HG03066 (cell line): ENCODE data around the gene ZFYVE28.
"Not testable (repeated sequence)": the region's sequence is repeated elsewhere in the genome, so short reads cannot be mapped to it uniquely, and the experiment has no call there.

Source experiments
- ATAC-seq: cut with Tn5 transposase; IDR thresholded peaks from one replicate; pipeline ENCODE4 v1.9.1; 2021; ENCODE audit warnings: low read depth; ENCODE audit not compliant: unreplicated experiment

The ZFYVE28 gene

DNA sequence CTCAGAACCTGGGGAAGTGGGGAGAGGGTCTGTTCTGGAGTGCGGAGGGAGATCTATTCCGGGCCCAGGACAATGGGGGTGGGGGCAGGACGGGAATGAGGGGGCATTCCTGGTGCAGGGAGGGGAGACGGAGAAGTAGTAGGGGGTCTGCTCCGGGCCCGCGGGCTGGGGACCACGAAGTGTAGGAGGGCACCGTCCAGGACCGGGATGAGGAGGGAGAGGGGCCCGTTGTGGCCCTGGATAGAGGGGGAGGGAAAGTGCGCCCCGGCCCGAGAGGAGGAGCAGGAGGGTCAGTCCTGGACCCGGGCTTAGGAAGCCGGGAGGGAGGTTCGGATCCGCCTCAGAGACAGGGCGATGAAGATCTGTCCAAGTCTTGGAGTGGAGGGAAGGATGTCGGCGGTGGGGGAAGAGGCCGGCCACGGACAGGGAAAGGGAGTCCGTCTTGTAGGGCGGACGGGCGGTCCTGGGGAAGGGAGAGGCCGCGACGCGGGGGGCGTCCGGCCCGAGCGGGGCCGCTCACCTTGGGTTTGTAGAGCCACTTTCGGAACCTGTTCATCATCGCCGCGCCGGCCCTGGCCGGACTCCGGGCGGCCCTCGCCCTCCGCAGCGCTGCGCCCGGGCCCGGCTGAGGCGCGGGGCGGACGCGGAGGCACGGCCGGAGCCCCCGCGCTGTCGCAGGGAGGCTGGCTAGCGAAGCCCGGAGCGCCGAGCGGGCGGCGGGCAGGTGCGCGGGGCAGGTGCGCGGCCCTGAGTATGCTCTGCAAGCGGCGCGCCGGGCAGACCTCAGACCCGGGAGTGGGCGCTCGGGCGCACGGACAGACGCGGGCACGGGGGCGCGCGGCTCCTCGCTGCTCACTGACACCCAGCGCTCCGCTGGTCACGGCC lies at the start of gene ZFYVE28:
TSS of gene ZFYVE28 (minus strand) at position 881 of the 885 bp plus-strand sequence. CDS start at position 559, 322 bp downstream.
- ATAC-seq = peak; percentile 27

DNA sequence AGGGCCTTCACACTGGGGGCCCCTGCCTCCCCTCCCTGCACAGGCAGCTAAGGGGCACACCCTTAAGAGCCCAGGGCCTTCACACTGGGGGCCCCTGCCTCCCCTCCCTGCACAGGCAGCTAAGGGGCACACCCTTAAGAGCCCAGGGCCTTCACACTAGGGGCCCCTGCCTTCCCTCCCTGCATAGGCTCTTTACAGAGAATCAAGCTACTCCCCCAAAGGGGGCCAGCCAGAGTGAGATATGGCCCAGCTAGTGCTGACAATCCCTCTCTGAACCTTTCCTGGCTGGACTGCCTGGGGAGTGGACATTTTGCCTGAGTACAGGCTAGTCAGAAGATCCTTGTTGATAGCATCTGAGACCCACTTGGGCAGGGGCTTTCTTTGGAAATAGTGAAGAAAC lies 47.1 kb upstream of the ZFYVE28 start:
- not testable (repeated sequence) for ATAC-seq

- no peak for ATAC-seq
Observed at GRCh38 chr4:2465032-2465431, 46.6 kb upstream of the ZFYVE28 start.

- peak; percentile 4 for ATAC-seq
Observed at GRCh38 chr4:2462992-2463762, 44.7 kb upstream of the ZFYVE28 start.

GRCh38 chr4:2462218-2462991 lies 44.0 kb upstream of the ZFYVE28 start:
- peak; percentile 86 for ATAC-seq

GRCh38 chr4:2461246-2461960 lies 43.0 kb upstream of the ZFYVE28 start:
- ATAC-seq = no peak

GRCh38 chr4:2459589-2460349 lies 41.3 kb upstream of the ZFYVE28 start:
- no peak for ATAC-seq

- ATAC-seq = no peak
Observed at GRCh38 chr4:2458546-2459491, 40.4 kb upstream of the ZFYVE28 start.

GRCh38 chr4:2457481-2458295 lies 39.2 kb upstream of the ZFYVE28 start:
- no peak for ATAC-seq

DNA sequence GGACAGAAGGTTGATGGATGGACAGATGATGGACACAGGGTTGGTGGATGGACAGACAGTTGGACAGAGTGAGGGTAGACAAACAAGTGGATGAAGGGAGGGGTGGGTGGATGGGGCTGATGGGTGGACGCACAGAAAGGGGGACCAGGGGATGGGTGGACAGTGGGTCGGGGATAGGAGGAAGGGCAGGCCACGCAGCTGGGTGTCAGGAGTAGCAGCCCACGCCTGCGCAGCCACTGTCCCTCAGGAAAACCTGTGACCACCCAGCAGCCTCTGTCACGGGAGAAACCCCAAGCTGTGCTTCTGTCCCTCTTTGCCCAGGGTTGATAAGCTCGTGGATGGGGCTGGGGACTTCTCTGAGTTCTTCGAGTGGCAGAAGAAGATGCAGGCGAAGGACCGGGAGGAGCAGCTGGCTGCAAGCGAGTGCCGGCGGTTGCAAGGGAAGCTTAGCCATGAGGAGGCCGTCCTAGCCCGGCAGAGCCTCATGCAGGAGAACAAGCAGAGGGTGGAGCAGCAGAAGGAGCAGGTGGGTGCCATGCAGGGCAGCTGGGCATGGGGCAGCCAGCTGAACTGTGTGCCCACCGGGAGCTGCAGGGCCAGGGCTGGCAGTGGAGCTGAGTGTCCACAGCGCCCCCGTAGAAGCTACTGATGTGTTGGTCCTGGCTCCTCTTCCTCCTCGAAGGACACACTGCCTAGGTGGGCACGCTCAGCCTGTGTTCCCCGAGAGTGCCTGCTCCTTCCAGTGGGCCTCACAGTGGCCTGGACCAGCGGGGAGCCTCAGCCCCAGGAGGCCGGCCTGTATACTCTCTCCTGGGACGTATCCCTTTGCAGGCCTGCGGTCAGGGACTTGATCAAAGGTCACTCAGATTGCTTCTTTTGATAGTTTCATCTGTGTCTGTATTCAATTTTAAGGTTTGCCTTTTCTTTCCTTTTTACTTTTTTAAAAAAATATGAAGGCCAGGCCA lies 33.7 kb upstream of the ZFYVE28 start:
- no peak for ATAC-seq

DNA sequence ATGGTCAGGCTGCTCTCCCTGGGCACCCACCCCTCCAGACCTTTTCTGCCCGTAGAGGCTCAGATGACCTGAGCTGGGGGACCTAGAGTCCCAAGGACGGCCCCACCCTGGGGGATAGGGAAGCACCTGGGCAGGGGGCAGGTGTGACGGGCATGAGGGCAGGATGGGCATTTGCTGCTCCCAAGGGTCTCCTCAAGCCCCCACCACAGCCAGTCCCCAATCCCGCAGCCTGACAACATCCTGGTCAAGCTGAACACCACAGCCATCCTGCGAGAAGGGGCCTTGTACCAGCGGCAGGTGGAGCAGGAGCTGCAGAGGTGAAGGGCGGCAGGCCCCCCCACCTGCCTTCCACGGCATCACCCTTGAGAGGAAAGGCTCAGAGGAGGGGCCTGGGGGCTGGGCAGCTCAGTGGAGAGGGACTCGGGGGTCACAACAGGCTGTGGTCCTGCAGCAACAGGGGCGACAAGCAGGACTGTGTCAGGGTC lies 32.6 kb upstream of the ZFYVE28 start:
- no peak for ATAC-seq

DNA sequence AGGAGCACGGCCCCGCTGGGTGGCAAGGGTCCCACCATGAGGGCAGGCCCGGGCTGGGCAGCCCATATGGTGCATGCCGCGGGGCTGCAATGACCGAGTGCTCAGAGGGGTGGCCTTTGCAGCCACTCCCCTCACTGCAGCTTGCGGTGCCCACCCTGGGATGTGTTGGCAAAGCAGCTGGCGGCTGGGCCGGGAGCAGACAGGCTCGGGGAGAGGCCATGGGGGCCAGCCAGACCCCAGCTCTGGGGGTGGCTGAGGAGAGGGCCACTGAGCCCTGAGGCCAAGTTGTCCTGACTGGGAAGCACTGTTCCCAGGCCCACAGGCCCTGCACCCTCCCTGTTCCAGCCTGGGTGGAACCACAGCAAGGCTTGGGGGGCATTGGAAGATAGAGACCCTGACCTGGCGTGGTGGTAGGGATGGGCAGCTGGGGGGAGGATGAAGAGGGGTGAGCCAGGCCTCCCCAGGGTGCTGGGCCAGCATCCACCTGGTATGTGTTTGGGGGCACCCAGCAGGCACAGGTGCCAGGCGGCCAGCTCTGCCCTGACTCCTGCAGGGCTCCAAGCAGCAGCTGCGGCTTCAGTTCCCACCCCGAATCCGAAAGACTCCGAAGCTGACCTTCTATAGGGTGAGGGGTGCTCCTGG lies 32.1 kb upstream of the ZFYVE28 start:
- ATAC-seq = no peak

GRCh38 chr4:2449511-2450392 lies 31.3 kb upstream of the ZFYVE28 start:
- ATAC-seq = no peak

- no peak for ATAC-seq
Observed at GRCh38 chr4:2449051-2449450, 30.6 kb upstream of the ZFYVE28 start.

- ATAC-seq = no peak
Observed at GRCh38 chr4:2448589-2448988, 30.1 kb upstream of the ZFYVE28 start.
